IMR-90 (cell line): ENCODE results near the gene HSPA12A.

ENCODE experiments used
- BHLHE40 ChIP-seq: fragments of 150-350 bp; IDR thresholded peaks from 2 replicates; pipeline ENCODE4 v1.6.1; 2016; ENCODE audit warnings: mild to moderate bottlenecking, low read depth, low read length
- CEBPB ChIP-seq: IDR thresholded peaks from 2 replicates; pipeline ENCODE4 v1.6.1; 2012; ENCODE audit warnings: low read depth, low read length, improper control_type of control experiment
- CHD1 ChIP-seq: IDR thresholded peaks from 2 replicates; pipeline ENCODE4 v1.6.1; 2012; ENCODE audit warnings: low read depth, low read length, improper control_type of control experiment
- CTCF ChIP-seq: conservative IDR thresholded peaks from 2 replicates; pipeline ENCODE4 v1.5.1; 2012; ENCODE audit warnings: mild to moderate bottlenecking, low read depth, low read length, improper control_type of control experiment
- ELK1 ChIP-seq: fragments of 150-350 bp; IDR thresholded peaks from 2 replicates; pipeline ENCODE4 v1.6.1; 2016; ENCODE audit warnings: low read depth, mild to moderate bottlenecking, low read length, moderate library complexity, borderline replicate concordance
- FOS ChIP-seq: fragments of 150-350 bp; IDR thresholded peaks from 2 replicates; pipeline ENCODE4 v1.6.1; 2016; ENCODE audit warnings: low read depth, low read length
- MAZ ChIP-seq: IDR thresholded peaks from 2 replicates; pipeline ENCODE4 v1.6.1; 2012; ENCODE audit warnings: low read depth, mild to moderate bottlenecking, low read length, improper control_type of control experiment, moderate library complexity, borderline replicate concordance
- MXI1 ChIP-seq: IDR thresholded peaks from 2 replicates; pipeline ENCODE4 v1.6.1; 2012; ENCODE audit warnings: low read depth, mild to moderate bottlenecking, low read length, moderate library complexity, borderline replicate concordance
- NFE2L2 ChIP-seq: fragments of 150-350 bp; IDR thresholded peaks from 2 replicates; pipeline ENCODE4 v1.6.1; 2016; ENCODE audit warnings: low read depth, mild to moderate bottlenecking, low read length
- POLR2A ChIP-seq: IDR thresholded peaks from 2 replicates; pipeline ENCODE4 v1.6.1; 2012; ENCODE audit warnings: mild to moderate bottlenecking, low read depth, low read length
- RAD21 ChIP-seq: IDR thresholded peaks from 2 replicates; pipeline ENCODE4 v1.6.1; 2012; ENCODE audit warnings: low read length, improper control_type of control experiment
- RCOR1 ChIP-seq: IDR thresholded peaks from 2 replicates; pipeline ENCODE4 v1.6.1; 2012; ENCODE audit warnings: mild to moderate bottlenecking, low read length, improper control_type of control experiment; ENCODE audit not compliant: insufficient replicate concordance
- SMC3 ChIP-seq: fragments of 150-350 bp; IDR thresholded peaks from 2 replicates; pipeline ENCODE4 v1.6.1; 2016; ENCODE audit warnings: low read depth, mild to moderate bottlenecking, antibody characterized with exemption, low read length, moderate library complexity
- USF2 ChIP-seq: fragments of 150-350 bp; IDR thresholded peaks from 2 replicates; pipeline ENCODE4 v1.6.1; 2017; ENCODE audit warnings: mild to moderate bottlenecking, antibody characterized with exemption, low read length, low read depth

- TF ChIP-seq CTCF = no peak
- no peak for TF ChIP-seq RAD21
- TF ChIP-seq CEBPB = no peak
- TF ChIP-seq MAZ = no peak
- TF ChIP-seq POLR2A = no peak
- no peak for TF ChIP-seq SMC3
- no peak for TF ChIP-seq BHLHE40
- TF ChIP-seq NFE2L2 = peak; percentile 90
- no peak for TF ChIP-seq ELK1
- TF ChIP-seq MXI1 = no peak
- no peak for TF ChIP-seq RCOR1
- TF ChIP-seq FOS = no peak
- no peak for TF ChIP-seq CHD1
- no peak for TF ChIP-seq USF2
Measured at GRCh38 chr10:116683166-116683565, 59.2 kb downstream of the HSPA12A start.
